Subcutaneous abdominal adipose tissue (tissue), 5 donors: Measurements from ENCODE around the gene NAT14.
A peak's percentile ranks its signal among the peaks of the same experiment; 100 is the strongest.

Experiments used
- H3K27ac ChIP-seq: one replicate; pipeline ENCODE4 v1.7.0; 2013; ENCODE audit warnings: low read depth, mild to moderate bottlenecking, inconsistent platforms, low read length, moderate library complexity
- H3K27me3 ChIP-seq, 5 donors: one replicate each; pipeline ENCODE4 v1.7.0; 2013; ENCODE audit warnings: low read length in 5 of 5, inconsistent platforms in 1 of 5; ENCODE audit not compliant: control insufficient read depth in 5 of 5, insufficient read depth in 4 of 5
- H3K36me3 ChIP-seq, 5 donors: one replicate each; pipeline ENCODE4 v1.7.0; 2013; ENCODE audit warnings: low read length in 5 of 5; ENCODE audit not compliant: control insufficient read depth in 5 of 5, insufficient read depth in 5 of 5
- H3K4me1 ChIP-seq, 5 donors: one replicate each; pipeline ENCODE4 v1.7.0; 2013; ENCODE audit warnings: low read length in 5 of 5, mild to moderate bottlenecking in 3 of 5, moderate library complexity in 1 of 5; ENCODE audit not compliant: control insufficient read depth in 5 of 5, insufficient read depth in 5 of 5
- H3K4me3 ChIP-seq, 5 donors: one replicate each; pipeline ENCODE4 v1.7.0; 2013; ENCODE audit warnings: low read length in 5 of 5, low read depth in 1 of 5
- H3K9ac ChIP-seq, 5 donors: one replicate each; pipeline ENCODE4 v1.7.0; 2013; ENCODE audit warnings: low read length in 5 of 5, mild to moderate bottlenecking in 4 of 5, moderate library complexity in 3 of 5
- H3K9me3 ChIP-seq, 5 donors: one replicate each; pipeline ENCODE4 v1.7.0; 2013; ENCODE audit warnings: low read length in 5 of 5; ENCODE audit not compliant: control insufficient read depth in 5 of 5
- donor health status: healthy.
- donor health status: healthy.
- donor health status: healthy.
- donor health status: healthy.
- donor health status: healthy.

NAT14 gene

DNA sequence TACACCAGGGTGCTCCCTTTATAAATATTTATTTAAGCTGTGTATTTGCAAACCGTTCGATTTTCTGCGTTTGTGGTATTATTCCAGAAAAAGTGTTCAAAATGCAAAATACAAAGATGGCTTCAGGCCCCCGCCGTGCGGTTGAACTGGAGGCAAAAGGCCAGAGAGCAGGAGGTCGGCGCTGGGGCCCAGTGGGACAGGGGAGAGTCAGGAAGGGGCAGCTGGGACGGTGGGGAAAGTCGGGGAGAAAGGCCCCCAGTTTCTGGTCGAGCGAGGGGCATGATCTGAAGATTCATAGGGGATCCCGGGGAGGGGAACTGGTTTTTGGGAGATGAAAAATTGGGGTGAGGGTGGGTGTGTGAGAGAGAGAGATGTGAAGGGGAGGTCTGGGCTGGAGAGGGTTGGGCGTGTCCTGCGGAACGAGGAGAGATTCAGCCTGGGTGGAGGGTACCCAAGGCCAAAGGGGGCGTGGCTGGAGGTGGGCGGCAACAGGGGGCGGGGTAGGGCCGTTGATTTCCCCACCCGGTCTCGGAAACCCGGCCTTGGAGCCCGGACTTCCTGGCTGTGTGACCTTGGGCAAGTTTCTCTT lies 24.2 kb upstream of the NAT14 start:
- no peaks in the 10 kb centered on the region for H3K27me3 ChIP-seq
- H3K4me3 ChIP-seq, result peak overlapping the region; percentile 61 to 90 (median 83)
- H3K9me3 ChIP-seq, result no peaks in the 10 kb centered on the region
- peak overlapping the region; percentile 90 for H3K27ac ChIP-seq
- H3K36me3 ChIP-seq, result peaks cover 0 to 9% (median 4%) of the 10 kb centered on the region in 5 donors
- peaks cover 3 to 29% (median 27%) of the 10 kb centered on the region in 5 donors for H3K4me1 ChIP-seq
- H3K9ac ChIP-seq, result peak overlapping the region in 4 of 5 donors; percentile 60 to 89 (median 84)

GRCh38 chr19:55461259-55461973 lies 23.6 kb upstream of the NAT14 start, which contains the start of gene ISOC2:
ISOC2 (minus strand) TSS chr19:55461642; CDS start chr19:55456486, 5,156 bp downstream.
- H3K36me3 ChIP-seq, result peaks cover 0 to 2% (median under 1%) of the 10 kb centered on the region in 5 donors
- H3K27ac ChIP-seq, result peak within 1 kb of the TSS; percentile 90
- H3K9me3 ChIP-seq, result no peaks in the 10 kb centered on the region
- peak within 1 kb of the TSS; percentile 56 to 89 (median 85) for H3K9ac ChIP-seq
- H3K27me3 ChIP-seq, result no peaks in the 10 kb centered on the region
- H3K4me3 ChIP-seq, result peak within 1 kb of the TSS; percentile 78 to 96 (median 89)
- H3K4me1 ChIP-seq, result peaks cover 3 to 29% (median 27%) of the 10 kb centered on the region in 5 donors

DNA sequence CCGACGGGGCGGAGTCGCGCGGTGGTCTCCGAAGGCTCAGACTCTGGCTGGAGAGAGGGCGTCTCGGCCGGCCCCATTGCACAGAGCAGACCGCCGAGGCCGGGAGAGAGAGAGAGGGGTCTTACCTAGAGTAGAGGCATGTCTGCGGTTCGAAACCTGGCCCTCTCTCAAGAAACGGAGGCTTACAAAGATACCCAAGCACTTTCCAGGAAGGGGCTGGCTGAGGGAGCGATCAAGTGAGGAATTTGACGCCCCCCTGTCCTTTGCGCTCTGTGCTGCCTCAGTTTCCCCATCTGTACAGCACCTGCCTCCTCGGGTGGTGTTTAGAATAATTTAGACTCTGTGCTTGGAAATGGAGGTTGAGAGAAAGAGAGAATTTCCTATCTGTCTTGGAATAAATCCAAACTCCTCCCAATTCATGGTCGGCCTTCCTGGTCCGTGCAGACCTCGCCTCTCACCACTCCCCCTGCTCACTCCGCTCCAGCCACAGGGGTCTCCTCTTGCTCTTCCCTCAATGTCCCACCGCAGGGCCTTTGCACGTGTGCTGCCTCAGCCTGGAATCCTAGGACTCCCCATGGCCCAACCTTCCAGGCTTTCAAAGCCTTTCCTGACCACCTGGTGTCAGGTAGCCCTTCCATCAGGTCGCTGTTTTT lies 22.9 kb upstream of the NAT14 start:
- Histone ChIP-seq H3K9me3 (no peaks in the 10 kb centered on the region), H3K9ac (peak overlapping the region in 4 of 5 donors; percentile 70 to 87 (median 77)), H3K4me1 (peaks cover 3 to 29% (median 27%) of the 10 kb centered on the region in 5 donors), H3K4me3 (peak overlapping the region; percentile 78 to 96 (median 89)), H3K36me3 (no peaks in the 10 kb centered on the region), H3K27me3 (no peaks in the 10 kb centered on the region), H3K27ac (peak overlapping the region; percentile 74)

GRCh38 chr19:55462722-55463121 lies 22.3 kb upstream of the NAT14 start:
- no peaks in the 10 kb centered on the region for H3K9me3 ChIP-seq
- no peaks in the 10 kb centered on the region for H3K27me3 ChIP-seq
- H3K9ac ChIP-seq, result no peak overlapping the region
- H3K36me3 ChIP-seq, result no peaks in the 10 kb centered on the region
- no peak overlapping the region for H3K27ac ChIP-seq
- peak overlapping the region in 1 of 5 donors; percentile 96 for H3K4me3 ChIP-seq
- H3K4me1 ChIP-seq, result peaks cover 3 to 34% (median 32%) of the 10 kb centered on the region in 5 donors

DNA sequence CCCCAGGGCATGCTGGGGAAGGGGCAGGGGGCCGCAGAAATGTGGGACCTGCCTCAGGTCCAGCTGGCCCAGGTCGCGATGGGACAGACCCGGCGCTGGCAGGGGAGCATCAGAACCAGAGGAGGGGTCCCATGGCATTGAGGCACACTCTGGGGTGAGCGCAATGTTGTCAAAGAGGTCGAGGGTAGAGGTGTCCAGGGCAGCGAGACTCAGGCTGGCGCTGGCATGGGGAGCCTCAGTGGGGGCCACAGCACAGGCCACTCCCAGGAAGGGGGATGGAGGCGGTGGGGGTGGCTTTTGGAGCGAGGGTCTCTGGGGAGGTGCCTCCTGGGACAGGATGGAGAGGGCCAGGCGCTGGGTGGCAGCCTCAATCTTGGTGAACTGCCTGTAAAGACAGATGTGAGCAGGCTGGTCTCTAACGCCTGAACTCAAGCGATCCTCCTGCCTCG lies 21.4 kb upstream of the NAT14 start:
- no peaks in the 10 kb centered on the region for H3K9me3 ChIP-seq
- H3K4me3 ChIP-seq, result no peak overlapping the region
- H3K36me3 ChIP-seq, result no peaks in the 10 kb centered on the region
- no peak overlapping the region for H3K27ac ChIP-seq
- H3K4me1 ChIP-seq, result peaks cover 3 to 39% (median 36%) of the 10 kb centered on the region in 5 donors
- no peaks in the 10 kb centered on the region for H3K27me3 ChIP-seq
- no peak overlapping the region for H3K9ac ChIP-seq

- H3K27ac ChIP-seq, result no peak overlapping the region
- no peak overlapping the region for H3K4me3 ChIP-seq
- no peaks in the 10 kb centered on the region for H3K27me3 ChIP-seq
- H3K9ac ChIP-seq, result no peak overlapping the region
- H3K9me3 ChIP-seq, result no peaks in the 10 kb centered on the region
- H3K4me1 ChIP-seq, result peaks cover 3 to 39% (median 36%) of the 10 kb centered on the region in 5 donors
- H3K36me3 ChIP-seq, result no peaks in the 10 kb centered on the region
Observed at GRCh38 chr19:55464039-55464661, 20.8 kb upstream of the NAT14 start.

DNA sequence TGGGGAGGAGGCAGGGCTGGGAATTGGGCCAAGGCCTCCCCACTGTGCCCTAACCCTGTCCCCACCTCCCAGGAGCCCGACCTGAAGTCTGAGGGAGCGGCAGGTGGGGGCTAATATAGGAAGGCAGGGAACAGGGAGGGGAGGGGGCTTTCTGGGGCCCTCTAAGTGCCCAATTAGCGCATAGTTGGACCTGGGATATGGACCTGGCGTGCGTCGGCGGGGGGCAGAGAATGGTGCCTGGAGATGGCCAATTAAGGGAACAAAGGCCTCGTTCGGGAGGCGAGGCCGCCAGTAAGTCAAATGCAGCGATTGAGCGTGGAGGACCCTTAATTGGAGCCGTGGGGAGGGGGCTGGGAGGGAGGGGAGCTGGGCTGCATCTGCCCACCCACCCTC lies 20.3 kb upstream of the NAT14 start, which contains the start of gene C19orf85:
Gene C19orf85, minus strand, starts transcription at position 90 of the 393 bp plus-strand sequence. CDS start 197 bp downstream, outside the sequence.
- H3K27ac ChIP-seq, result no peak within 1 kb of the TSS
- no peak within 1 kb of the TSS for H3K4me3 ChIP-seq
- no peak within 1 kb of the TSS for H3K9ac ChIP-seq
- no peaks in the 10 kb centered on the region for H3K9me3 ChIP-seq
- H3K36me3 ChIP-seq, result no peaks in the 10 kb centered on the region
- peaks cover 3 to 35% (median 34%) of the 10 kb centered on the region in 5 donors for H3K4me1 ChIP-seq
- no peaks in the 10 kb centered on the region for H3K27me3 ChIP-seq

GRCh38 chr19:55465460-55466240 lies 19.3 kb upstream of the NAT14 start:
- H3K27me3 ChIP-seq, result no peaks in the 10 kb centered on the region
- H3K36me3 ChIP-seq, result no peaks in the 10 kb centered on the region
- no peak overlapping the region for H3K27ac ChIP-seq
- no peaks in the 10 kb centered on the region for H3K9me3 ChIP-seq
- H3K4me3 ChIP-seq, result no peak overlapping the region
- H3K4me1 ChIP-seq, result peaks cover 3 to 25% (median 24%) of the 10 kb centered on the region in 5 donors
- H3K9ac ChIP-seq, result no peak overlapping the region

DNA sequence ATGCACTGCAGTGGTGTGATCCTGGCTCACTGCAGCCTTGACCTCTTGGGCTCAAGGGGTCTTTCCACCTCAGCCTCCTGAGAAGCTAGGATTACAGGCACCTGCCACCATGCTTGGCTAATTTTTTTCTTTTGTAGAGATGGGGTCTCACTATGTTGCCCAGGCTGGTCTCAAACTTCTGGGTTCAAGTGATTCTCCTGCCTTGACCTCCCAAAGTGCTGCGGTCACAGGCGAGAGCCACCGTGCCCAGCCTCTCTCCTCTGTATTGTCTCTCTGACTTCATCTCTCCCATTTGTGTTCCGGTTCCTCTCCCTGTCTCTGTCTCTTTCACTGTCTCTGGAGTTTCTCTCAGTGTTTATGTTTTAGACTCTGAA lies 18.8 kb upstream of the NAT14 start:
- H3K36me3 ChIP-seq, result no peaks in the 10 kb centered on the region
- no peak overlapping the region for H3K4me3 ChIP-seq
- H3K9ac ChIP-seq, result no peak overlapping the region
- peaks cover 3 to 20% (median 18%) of the 10 kb centered on the region in 5 donors for H3K4me1 ChIP-seq
- H3K9me3 ChIP-seq, result no peaks in the 10 kb centered on the region
- no peak overlapping the region for H3K27ac ChIP-seq
- no peaks in the 10 kb centered on the region for H3K27me3 ChIP-seq
